HG03521 (cell line): ENCODE data around the gene P3H4.
A peak's percentile ranks its signal among the peaks of the same experiment; 100 is the strongest.
"Not testable (repeated sequence)": the region's sequence is repeated elsewhere in the genome, so short reads cannot be mapped to it uniquely, and the experiment has no call there.

Experiments
- ATAC-seq: cut with Tn5 transposase; IDR thresholded peaks from one replicate; pipeline ENCODE4 v1.9.1; 2021; ENCODE audit warnings: mild to moderate bottlenecking, moderate library complexity; ENCODE audit not compliant: unreplicated experiment

P3H4 gene

GRCh38 chr17:41796121-41796895 lies 15.4 kb downstream of the P3H4 start:
- no peak for ATAC-seq

GRCh38 chr17:41794540-41794975 lies 17.2 kb downstream of the P3H4 start:
- ATAC-seq: no peak

GRCh38 chr17:41793784-41794539 lies 17.8 kb downstream of the P3H4 start:
- ATAC-seq: no peak

GRCh38 chr17:41792845-41793783 lies 18.6 kb downstream of the P3H4 start:
- ATAC-seq: no peak

GRCh38 chr17:41787021-41787418 lies 24.7 kb downstream of the P3H4 start:
- no peak for ATAC-seq

GRCh38 chr17:41786227-41787020 lies 25.3 kb downstream of the P3H4 start, which contains the start of gene JUP:
Gene JUP (minus strand): TSS chr17:41786711. CDS start chr17:41771854, 14,857 bp downstream.
- peak; percentile 70 for ATAC-seq

GRCh38 chr17:41785859-41786226 lies 25.9 kb downstream of the P3H4 start:
- no peak for ATAC-seq

GRCh38 chr17:41785091-41785858 lies 26.5 kb downstream of the P3H4 start:
- ATAC-seq: no peak

- no peak for ATAC-seq
Measured at GRCh38 chr17:41784207-41784744, 27.5 kb downstream of the P3H4 start.

GRCh38 chr17:41782142-41782541 lies 29.6 kb downstream of the P3H4 start:
- ATAC-seq: no peak

- ATAC-seq: no peak
Measured at GRCh38 chr17:41781404-41782110, 30.2 kb downstream of the P3H4 start.

- ATAC-seq: no peak
Measured at GRCh38 chr17:41779954-41780353, 31.8 kb downstream of the P3H4 start.

GRCh38 chr17:41777574-41778188 lies 34.1 kb downstream of the P3H4 start:
- ATAC-seq: no peak

GRCh38 chr17:41777157-41777573 lies 34.6 kb downstream of the P3H4 start:
- ATAC-seq: no peak

GRCh38 chr17:41776262-41776900 lies 35.4 kb downstream of the P3H4 start:
- ATAC-seq: not testable (repeated sequence)

GRCh38 chr17:41775394-41776226 lies 36.1 kb downstream of the P3H4 start:
- no peak for ATAC-seq

- no peak for ATAC-seq
Measured at GRCh38 chr17:41773731-41774193, 38.0 kb downstream of the P3H4 start.
